CD4-positive, CD25-positive, alpha-beta regulatory T cell (primary cell): ENCODE results near the gene TFF1. TPM values are rescaled to one million over a fixed set of nuclear protein-coding genes. Genes with fewer than 3 reads are reported as not detected.

Experiments used
- ATAC-seq, 2 donors: fragments of 150-1000 bp; cut with Tn5 transposase; one replicate each; pipeline ENCODE4 v1.10.0; 2021; ENCODE audit warnings: low read depth in 2 of 2, moderate number of reproducible peaks in 2 of 2, moderate library complexity in 1 of 2
- DNase-seq, 3 donors: peaks; one replicate each; pipeline versions ENCODE4 v3.0.0 to v3.0.0-alpha.2; 2012 to 2022; ENCODE audit warnings: mixed read lengths in 1 of 3
- H3K27ac ChIP-seq: one replicate; pipeline ENCODE4 v1.7.0; 2013; ENCODE audit warnings: mild to moderate bottlenecking, low read length; ENCODE audit not compliant: insufficient read depth, poor library complexity, severe bottlenecking
- H3K27me3 ChIP-seq: one replicate; pipeline ENCODE4 v1.7.0; 2013; ENCODE audit warnings: low read length; ENCODE audit not compliant: control insufficient read depth, insufficient read depth
- H3K36me3 ChIP-seq: one replicate; pipeline ENCODE4 v1.7.0; 2013; ENCODE audit warnings: mild to moderate bottlenecking, low read length, moderate library complexity; ENCODE audit not compliant: control insufficient read depth, insufficient read depth
- H3K4me1 ChIP-seq: 2 replicates; pipeline ENCODE4 v1.7.0; 2013; ENCODE audit warnings: mild to moderate bottlenecking, low read length; ENCODE audit not compliant: insufficient read depth, control insufficient read depth, poor library complexity, severe bottlenecking
- H3K4me3 ChIP-seq: one replicate; pipeline ENCODE4 v1.7.0; 2013; ENCODE audit warnings: low read depth, mild to moderate bottlenecking, low read length, moderate library complexity
- H3K9me3 ChIP-seq, 2 experiments: 1 replicate in 1 of 2; 2 replicates in 1 of 2; pipeline ENCODE4 v1.7.0; 2013; ENCODE audit warnings: low read length in 2 of 2, mild to moderate bottlenecking in 1 of 2, moderate library complexity in 1 of 2; ENCODE audit not compliant: control insufficient read depth in 2 of 2
- H3K27ac Mint-ChIP-seq, 3 donors: one replicate each; pipeline ENCODE4 v1.8.0; 2020 to 2022; ENCODE audit warnings: mild to moderate bottlenecking in 3 of 3, mixed read lengths in 3 of 3, moderate library complexity in 2 of 3
- H3K27me3 Mint-ChIP-seq: one replicate; pipeline ENCODE4 v1.8.0; 2022; ENCODE audit warnings: mild to moderate bottlenecking, mixed read lengths
- H3K36me3 Mint-ChIP-seq: one replicate; pipeline ENCODE4 v1.8.0; 2020; ENCODE audit warnings: mixed read lengths
- H3K4me1 Mint-ChIP-seq, 4 donors: one replicate each; pipeline ENCODE4 v1.8.0; 2020 to 2022; ENCODE audit warnings: mixed read lengths in 4 of 4, mild to moderate bottlenecking in 1 of 4
- H3K4me3 Mint-ChIP-seq, 4 donors: one replicate each; pipeline ENCODE4 v1.8.0; 2020 to 2022; ENCODE audit warnings: mild to moderate bottlenecking in 4 of 4, mixed read lengths in 4 of 4, moderate library complexity in 3 of 4
- H3K9me3 Mint-ChIP-seq, 7 donors: one replicate each; pipeline ENCODE4 v1.8.0; 2020 to 2022; ENCODE audit warnings: mixed read lengths in 7 of 7, mild to moderate bottlenecking in 3 of 7, moderate library complexity in 2 of 7
- polyA plus RNA-seq, 4 donors: library from polyadenylated mRNA; unstranded; fragments of 300-500 nt; fragmentation: Illumina TruSeq; gene quantifications; one replicate each; pipeline ENCODE4 v1.2.3, GENCODE V29; 2021
- total RNA-seq: library from RNA; stranded (reverse); gene quantifications from one replicate; pipeline ENCODE4 v1.2.3, GENCODE V29; 2022

TFF1 gene
- total and polyA plus RNA-seq, 5 donors from 2014 or later: not detected

- peak overlapping the region; percentile 91 to 99 (median 96) for H3K4me3 Mint-ChIP-seq
- H3K4me1 Mint-ChIP-seq: peaks cover 35 to 80% (median 62%) of the 10 kb centered on the region in 4 donors
- peak overlapping the region; percentile 93 for H3K4me3 ChIP-seq
- H3K27ac ChIP-seq: peak overlapping the region; percentile 91
- peak in 1 of 3 donors; percentile 47 for DNase-seq
- H3K27ac Mint-ChIP-seq: peak overlapping the region; percentile 92 to 99 (median 96)
- H3K27me3 ChIP-seq: no peaks in the 10 kb centered on the region
- no peaks in the 10 kb centered on the region for H3K9me3 ChIP-seq
- H3K4me1 ChIP-seq: peaks cover 94% of the 10 kb centered on the region
- peaks cover 21% of the 10 kb centered on the region for H3K36me3 ChIP-seq
- ATAC-seq: no peak
- H3K36me3 Mint-ChIP-seq: peaks cover 36% of the 10 kb centered on the region
- peaks cover 0 to 7% (median 2%) of the 10 kb centered on the region in 7 donors for H3K9me3 Mint-ChIP-seq
- H3K27me3 Mint-ChIP-seq: peaks cover 9% of the 10 kb centered on the region
Observed at GRCh38 chr21:42405064-42406013, 39.0 kb upstream of the TFF1 start.

GRCh38 chr21:42404539-42404938 is 38.2 kb upstream of the TFF1 start:
- peaks cover 13% of the 10 kb centered on the region for H3K36me3 ChIP-seq
- H3K36me3 Mint-ChIP-seq: peaks cover 32% of the 10 kb centered on the region
- H3K4me1 ChIP-seq: peaks cover 95% of the 10 kb centered on the region
- ATAC-seq (peak; percentile 4 to 6), DNase-seq (peak in 1 of 3 donors; percentile 44)
- H3K27me3 Mint-ChIP-seq: peaks cover 9% of the 10 kb centered on the region
- H3K4me3 Mint-ChIP-seq: peak overlapping the region; percentile 91 to 99 (median 96)
- peaks cover 38 to 80% (median 60%) of the 10 kb centered on the region in 4 donors for H3K4me1 Mint-ChIP-seq
- H3K27ac ChIP-seq: peak overlapping the region; percentile 91
- peaks cover 0 to 7% (median 2%) of the 10 kb centered on the region in 7 donors for H3K9me3 Mint-ChIP-seq
- peak overlapping the region; percentile 92 to 99 (median 96) for H3K27ac Mint-ChIP-seq
- H3K4me3 ChIP-seq: peak overlapping the region; percentile 93
- no peaks in the 10 kb centered on the region for H3K9me3 ChIP-seq
- H3K27me3 ChIP-seq: no peaks in the 10 kb centered on the region

GRCh38 chr21:42403611-42404231 is 37.4 kb upstream of the TFF1 start, which contains the start of gene UBASH3A:
UBASH3A (plus strand) TSS chr21:42403902; CDS start chr21:42403946, 44 bp downstream.
- Histone ChIP-seq H3K36me3 (peaks cover 6% of the 10 kb centered on the region), H3K27ac (peak within 1 kb of the TSS; percentile 91), H3K9me3 (no peaks in the 10 kb centered on the region), H3K27me3 (no peaks in the 10 kb centered on the region), H3K4me1 (peaks cover 96% of the 10 kb centered on the region), H3K4me3 (peak within 1 kb of the TSS; percentile 93)
- DNase-seq (peak; percentile 36 to 88 (median 77)), ATAC-seq (peak; percentile 65 to 72)
- Mint-ChIP-seq H3K27me3 (peaks cover 9% of the 10 kb centered on the region), H3K4me3 (peak within 1 kb of the TSS; percentile 91 to 99 (median 96)), H3K27ac (peak within 1 kb of the TSS; percentile 92 to 99 (median 96)), H3K9me3 (peaks cover 0 to 7% (median 2%) of the 10 kb centered on the region in 7 donors), H3K36me3 (peaks cover 26% of the 10 kb centered on the region), H3K4me1 (peaks cover 43 to 81% (median 63%) of the 10 kb centered on the region in 4 donors)

GRCh38 chr21:42401820-42402251 is 35.5 kb upstream of the TFF1 start:
- Histone ChIP-seq H3K4me3 (no peak overlapping the region), H3K27ac (peak overlapping the region; percentile 91), H3K36me3 (no peaks in the 10 kb centered on the region), H3K4me1 (peaks cover 88% of the 10 kb centered on the region), H3K27me3 (no peaks in the 10 kb centered on the region), H3K9me3 (no peaks in the 10 kb centered on the region)
- H3K27me3 Mint-ChIP-seq: peaks cover 9% of the 10 kb centered on the region
- DNase-seq: no peak
- ATAC-seq: no peak
- peaks cover 45 to 78% (median 59%) of the 10 kb centered on the region in 4 donors for H3K4me1 Mint-ChIP-seq
- peak overlapping the region; percentile 69 to 78 (median 78) for H3K27ac Mint-ChIP-seq
- peak overlapping the region; percentile 50 to 94 (median 63) for H3K4me3 Mint-ChIP-seq
- H3K36me3 Mint-ChIP-seq: peaks cover 12% of the 10 kb centered on the region
- peaks cover 0 to 7% (median 2%) of the 10 kb centered on the region in 7 donors for H3K9me3 Mint-ChIP-seq

GRCh38 chr21:42401154-42401553 is 34.8 kb upstream of the TFF1 start:
- Histone ChIP-seq H3K4me3 (no peak overlapping the region), H3K4me1 (peaks cover 81% of the 10 kb centered on the region), H3K27me3 (no peaks in the 10 kb centered on the region), H3K27ac (peak overlapping the region; percentile 91), H3K36me3 (no peaks in the 10 kb centered on the region), H3K9me3 (no peaks in the 10 kb centered on the region)
- peaks cover 38 to 72% (median 53%) of the 10 kb centered on the region in 4 donors for H3K4me1 Mint-ChIP-seq
- peaks cover 9% of the 10 kb centered on the region for H3K27me3 Mint-ChIP-seq
- peaks cover 5% of the 10 kb centered on the region for H3K36me3 Mint-ChIP-seq
- ATAC-seq (no peak), DNase-seq (no peak)
- H3K27ac Mint-ChIP-seq: peak overlapping the region in 2 of 3 donors; percentile 78
- peak overlapping the region in 2 of 4 donors; percentile 58 to 94 for H3K4me3 Mint-ChIP-seq
- peaks cover 0 to 7% (median 2%) of the 10 kb centered on the region in 7 donors for H3K9me3 Mint-ChIP-seq

GRCh38 chr21:42400525-42400924 is 34.2 kb upstream of the TFF1 start:
- Mint-ChIP-seq H3K36me3 (peaks cover 2% of the 10 kb centered on the region), H3K4me1 (peaks cover 38 to 69% (median 50%) of the 10 kb centered on the region in 4 donors), H3K9me3 (peaks cover 0 to 7% (median under 1%) of the 10 kb centered on the region in 7 donors), H3K4me3 (peak overlapping the region; percentile 50 to 64 (median 62)), H3K27ac (peak overlapping the region; percentile 60 to 80 (median 67)), H3K27me3 (peaks cover 6% of the 10 kb centered on the region)
- no peaks in the 10 kb centered on the region for H3K36me3 ChIP-seq
- DNase-seq (peak in 1 of 3 donors; percentile 31), ATAC-seq (peak in 1 of 2 donors; percentile 20)
- no peaks in the 10 kb centered on the region for H3K9me3 ChIP-seq
- H3K4me1 ChIP-seq: peaks cover 75% of the 10 kb centered on the region
- peak overlapping the region; percentile 91 for H3K27ac ChIP-seq
- H3K27me3 ChIP-seq: no peaks in the 10 kb centered on the region
- peak overlapping the region; percentile 33 for H3K4me3 ChIP-seq

GRCh38 chr21:42398436-42399028 is 32.2 kb upstream of the TFF1 start:
- peak overlapping the region in 3 of 4 donors; percentile 1 to 46 (median 15) for H3K4me3 Mint-ChIP-seq
- no peak overlapping the region for H3K27ac ChIP-seq
- peaks cover 56% of the 10 kb centered on the region for H3K4me1 ChIP-seq

More at GRCh38 chr21:42398436-42399028, 32.2 kb upstream of the TFF1 start:
- DNase-seq (no peak), ATAC-seq (no peak)
- Histone ChIP-seq H3K27me3 (no peaks in the 10 kb centered on the region), H3K9me3 (no peaks in the 10 kb centered on the region), H3K4me3 (no peak overlapping the region), H3K36me3 (no peaks in the 10 kb centered on the region)
- no peaks in the 10 kb centered on the region for H3K27me3 Mint-ChIP-seq
- peak overlapping the region; percentile 42 to 89 (median 80) for H3K27ac Mint-ChIP-seq
- H3K36me3 Mint-ChIP-seq: no peaks in the 10 kb centered on the region
- peaks cover 0 to 7% (median 0%) of the 10 kb centered on the region in 7 donors for H3K9me3 Mint-ChIP-seq
- peaks cover 36 to 64% (median 45%) of the 10 kb centered on the region in 4 donors for H3K4me1 Mint-ChIP-seq
